Mammary epithelial cell (primary cell): ENCODE data around the gene FAM78B.

ENCODE experiments used
- EZH2 ChIP-seq: IDR thresholded peaks from 2 replicates; pipeline ENCODE4 v1.6.1; 2012; ENCODE audit warnings: low read length, inconsistent platforms, borderline replicate concordance
- TF ChIP-seq, protein P1 (sequence below), 2 donors: IDR thresholded peaks in 1 of 2; conservative IDR thresholded peaks in 1 of 2; 2 replicates each; pipeline ENCODE4 v1.5.1; 2011 to 2012; ENCODE audit warnings: inconsistent platforms in 2 of 2, low read length in 2 of 2, mild to moderate bottlenecking in 2 of 2, control low read depth in 1 of 2, low read depth in 1 of 2; ENCODE audit not compliant: insufficient read depth in 1 of 2; ENCODE audit errors: extremely low read depth in 1 of 2

DNA sequence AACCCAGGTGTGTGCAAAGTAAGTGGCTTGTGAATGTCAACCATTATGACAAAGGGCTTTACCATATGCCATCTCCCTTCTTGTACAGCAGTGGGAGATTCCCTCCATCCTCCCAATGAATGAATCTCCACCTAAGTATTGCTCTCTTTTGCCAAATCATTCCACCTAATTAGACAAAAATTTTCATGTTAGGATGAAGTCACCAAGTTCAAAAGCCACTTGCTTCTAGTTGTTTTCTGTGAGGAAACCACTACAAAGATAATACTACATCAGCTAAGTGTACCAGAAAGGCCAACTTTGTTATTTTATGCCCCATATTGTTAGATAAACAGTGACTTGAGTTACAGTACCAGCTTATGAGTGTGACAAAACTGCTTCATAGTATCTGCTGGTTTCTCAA is 34.3 kb downstream of the FAM78B start:
- TF ChIP-seq, protein P1, sequence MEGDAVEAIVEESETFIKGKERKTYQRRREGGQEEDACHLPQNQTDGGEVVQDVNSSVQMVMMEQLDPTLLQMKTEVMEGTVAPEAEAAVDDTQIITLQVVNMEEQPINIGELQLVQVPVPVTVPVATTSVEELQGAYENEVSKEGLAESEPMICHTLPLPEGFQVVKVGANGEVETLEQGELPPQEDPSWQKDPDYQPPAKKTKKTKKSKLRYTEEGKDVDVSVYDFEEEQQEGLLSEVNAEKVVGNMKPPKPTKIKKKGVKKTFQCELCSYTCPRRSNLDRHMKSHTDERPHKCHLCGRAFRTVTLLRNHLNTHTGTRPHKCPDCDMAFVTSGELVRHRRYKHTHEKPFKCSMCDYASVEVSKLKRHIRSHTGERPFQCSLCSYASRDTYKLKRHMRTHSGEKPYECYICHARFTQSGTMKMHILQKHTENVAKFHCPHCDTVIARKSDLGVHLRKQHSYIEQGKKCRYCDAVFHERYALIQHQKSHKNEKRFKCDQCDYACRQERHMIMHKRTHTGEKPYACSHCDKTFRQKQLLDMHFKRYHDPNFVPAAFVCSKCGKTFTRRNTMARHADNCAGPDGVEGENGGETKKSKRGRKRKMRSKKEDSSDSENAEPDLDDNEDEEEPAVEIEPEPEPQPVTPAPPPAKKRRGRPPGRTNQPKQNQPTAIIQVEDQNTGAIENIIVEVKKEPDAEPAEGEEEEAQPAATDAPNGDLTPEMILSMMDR (conservative IDR thresholded peaks at IDR 0.05 in 1 of 2, IDR thresholded peaks at IDR 0.05 in 1 of 2; ENCODE audit: extremely low read depth in 1 of 2, insufficient read depth in 1 of 2, low read depth in 1 of 2, low read length in 2 of 2) = no peak
- TF ChIP-seq EZH2 = no peak
